ENCODE results near the gene ZNF462.

DNA sequence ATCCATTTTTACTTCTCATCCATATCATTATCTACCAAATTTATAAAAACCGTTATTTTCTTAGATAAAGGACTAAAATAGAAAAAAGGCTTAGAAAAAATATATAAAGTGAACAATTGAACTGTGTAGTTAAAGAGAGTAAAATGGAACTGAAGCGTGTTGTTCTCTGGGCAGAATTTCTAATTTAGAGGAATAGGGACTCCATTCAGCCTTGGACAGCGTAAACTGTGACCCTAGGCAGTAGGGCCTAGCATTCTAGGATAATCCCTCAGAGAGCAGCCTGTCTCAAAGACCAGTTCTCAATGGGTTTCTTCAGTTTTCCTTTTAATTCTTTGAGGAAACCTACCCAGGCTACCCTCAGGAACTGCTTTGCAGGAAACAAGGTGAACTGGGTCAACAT, 11.1 kb downstream of the ZNF462 start:
- TF ChIP-seq, protein P1, sequence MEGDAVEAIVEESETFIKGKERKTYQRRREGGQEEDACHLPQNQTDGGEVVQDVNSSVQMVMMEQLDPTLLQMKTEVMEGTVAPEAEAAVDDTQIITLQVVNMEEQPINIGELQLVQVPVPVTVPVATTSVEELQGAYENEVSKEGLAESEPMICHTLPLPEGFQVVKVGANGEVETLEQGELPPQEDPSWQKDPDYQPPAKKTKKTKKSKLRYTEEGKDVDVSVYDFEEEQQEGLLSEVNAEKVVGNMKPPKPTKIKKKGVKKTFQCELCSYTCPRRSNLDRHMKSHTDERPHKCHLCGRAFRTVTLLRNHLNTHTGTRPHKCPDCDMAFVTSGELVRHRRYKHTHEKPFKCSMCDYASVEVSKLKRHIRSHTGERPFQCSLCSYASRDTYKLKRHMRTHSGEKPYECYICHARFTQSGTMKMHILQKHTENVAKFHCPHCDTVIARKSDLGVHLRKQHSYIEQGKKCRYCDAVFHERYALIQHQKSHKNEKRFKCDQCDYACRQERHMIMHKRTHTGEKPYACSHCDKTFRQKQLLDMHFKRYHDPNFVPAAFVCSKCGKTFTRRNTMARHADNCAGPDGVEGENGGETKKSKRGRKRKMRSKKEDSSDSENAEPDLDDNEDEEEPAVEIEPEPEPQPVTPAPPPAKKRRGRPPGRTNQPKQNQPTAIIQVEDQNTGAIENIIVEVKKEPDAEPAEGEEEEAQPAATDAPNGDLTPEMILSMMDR (IDR thresholded peaks at IDR 0.05 in 4 of 5, conservative IDR thresholded peaks at IDR 0.05 in 1 of 5) = no peak
- TF ChIP-seq POLR2A (IDR thresholded peaks at IDR 0.05) = no peak

Measured in gastrocnemius medialis (tissue), 4 donors.